Neuronal stem cell (in vitro differentiated cells): ENCODE data around the gene RNGTT.
"Not testable (repeated sequence)": the region's sequence is repeated elsewhere in the genome, so short reads cannot be mapped to it uniquely, and the experiment has no call there.

Experiments
- DNase-seq: peaks from one replicate; pipeline ENCODE4 v3.0.0-alpha.2; 2013; ENCODE audit warnings: low spot score
- H2AFZ ChIP-seq: one replicate; pipeline ENCODE4 v1.6.1; 2013; ENCODE audit warnings: mild to moderate bottlenecking, low read length, inconsistent platforms
- H2AK5ac ChIP-seq: 2 replicates; pipeline ENCODE4 v1.6.1; 2013; ENCODE audit warnings: low read depth, mild to moderate bottlenecking, inconsistent platforms, low read length, moderate library complexity, mixed read lengths
- H2BK120ac ChIP-seq: 2 replicates; pipeline ENCODE4 v1.6.1; 2013; ENCODE audit warnings: low read depth, mild to moderate bottlenecking, inconsistent platforms, low read length, moderate library complexity, mixed read lengths
- H2BK12ac ChIP-seq: one replicate; pipeline ENCODE4 v1.6.1; 2013; ENCODE audit warnings: low read length, inconsistent platforms
- H2BK15ac ChIP-seq: 2 replicates; pipeline ENCODE4 v1.6.1; 2013; ENCODE audit warnings: mild to moderate bottlenecking, low read length, inconsistent platforms, mixed read lengths
- H2BK5ac ChIP-seq: one replicate; pipeline ENCODE4 v1.6.1; 2013; ENCODE audit warnings: inconsistent platforms, mild to moderate bottlenecking, low read length, moderate library complexity
- H3K14ac ChIP-seq: one replicate; pipeline ENCODE4 v1.6.1; 2013; ENCODE audit warnings: low read length, inconsistent platforms
- H3K18ac ChIP-seq: 2 replicates; pipeline ENCODE4 v1.6.1; 2013; ENCODE audit warnings: low read length, inconsistent platforms
- H3K23ac ChIP-seq: 2 replicates; pipeline ENCODE4 v1.6.1; 2013; ENCODE audit warnings: low read depth, mild to moderate bottlenecking, mixed read lengths, low read length, inconsistent platforms; ENCODE audit not compliant: poor library complexity
- H3K27ac ChIP-seq: replicated peaks from 3 replicates; pipeline ENCODE4 v1.5.1; 2013; ENCODE audit warnings: low read length, inconsistent platforms
- H3K27me3 ChIP-seq, 3 experiments: 2 replicates each; pipeline ENCODE4 v1.6.1; 2013; ENCODE audit warnings: low read length in 3 of 3, mild to moderate bottlenecking in 2 of 3, inconsistent platforms in 1 of 3, low read depth in 1 of 3, mixed read lengths in 1 of 3, moderate library complexity in 1 of 3; ENCODE audit not compliant: control insufficient read depth in 3 of 3, insufficient read depth in 3 of 3
- H3K36me3 ChIP-seq, 2 donors: replicated peaks in 1 of 2; 2 replicates each; pipeline ENCODE4 v1.6.1; 2013; ENCODE audit warnings: low read length in 2 of 2; ENCODE audit not compliant: control insufficient read depth in 2 of 2, insufficient read depth in 2 of 2
- H3K4ac ChIP-seq: 2 replicates; pipeline ENCODE4 v1.6.1; 2013; ENCODE audit warnings: inconsistent platforms, mild to moderate bottlenecking, low read length, moderate library complexity
- H3K4me1 ChIP-seq, 2 donors: 1 replicate in 1 of 2; 2 replicates in 1 of 2; pipeline ENCODE4 v1.6.1; 2013; ENCODE audit warnings: low read length in 2 of 2, low read depth in 1 of 2; ENCODE audit not compliant: control insufficient read depth in 2 of 2, insufficient read depth in 1 of 2
- H3K4me2 ChIP-seq: one replicate; pipeline ENCODE4 v1.6.1; 2013; ENCODE audit warnings: mild to moderate bottlenecking, low read length, inconsistent platforms; ENCODE audit not compliant: insufficient read depth, poor library complexity, severe bottlenecking
- H3K4me3 ChIP-seq, 2 donors: 2 replicates each; pipeline ENCODE4 v1.5.1; 2013; ENCODE audit warnings: low read length in 2 of 2, mild to moderate bottlenecking in 2 of 2, inconsistent platforms in 1 of 2, moderate library complexity in 1 of 2
- H3K79me1 ChIP-seq: one replicate; pipeline ENCODE4 v1.6.1; 2013; ENCODE audit warnings: low read depth, mild to moderate bottlenecking, inconsistent platforms, low read length, moderate library complexity
- H3K9ac ChIP-seq: one replicate; pipeline ENCODE4 v1.6.1; 2013; ENCODE audit warnings: mild to moderate bottlenecking, low read depth, low read length, inconsistent platforms; ENCODE audit not compliant: poor library complexity
- H3K9me3 ChIP-seq, 2 donors: replicated peaks in 1 of 2; 2 replicates each; pipeline versions ENCODE3 to v1.6.1; 2013; ENCODE audit warnings: low read length in 2 of 2, mild to moderate bottlenecking in 2 of 2, inconsistent platforms in 1 of 2, low read depth in 1 of 2, mixed read lengths in 1 of 2, moderate library complexity in 1 of 2; ENCODE audit not compliant: control insufficient read depth in 2 of 2, insufficient read depth in 1 of 2
- H4K8ac ChIP-seq: one replicate; pipeline ENCODE4 v1.6.1; 2013; ENCODE audit warnings: low read depth, mild to moderate bottlenecking, inconsistent platforms, low read length, moderate library complexity
- H4K91ac ChIP-seq: one replicate; pipeline ENCODE4 v1.6.1; 2013; ENCODE audit warnings: low read length, low read depth, mild to moderate bottlenecking, inconsistent platforms; ENCODE audit not compliant: poor library complexity
- WGBS, 2 donors: extraction: QIAGEN DNeasy Blood & Tissue Kit; methylation state at CpG; one replicate each; pipeline ENCODE4 v1.1.7; 2013; ENCODE audit warnings: missing lambda C conversion rate in 2 of 2, mixed read lengths in 1 of 2; ENCODE audit not compliant: insufficient read length in 2 of 2, insufficient replicate concordance in 1 of 2; ENCODE audit errors: extremely low coverage in 2 of 2; 5-methylcytosine and 5-hydroxymethylcytosine counted together

RNGTT gene

GRCh38 chr6:88725111-88725975 lies 238.1 kb downstream of the RNGTT start:
- Histone ChIP-seq H3K9me3 (no peaks in the 10 kb centered on the region), H3K79me1 (no peaks in the 10 kb centered on the region), H3K4me3 (no peak overlapping the region), H4K8ac (no peak overlapping the region), H2BK15ac (no peak overlapping the region), H4K91ac (no peak overlapping the region), H3K4ac (no peak overlapping the region), H2AFZ (no peak overlapping the region), H3K18ac (no peak overlapping the region), H3K27me3 (no peaks in the 10 kb centered on the region), H3K9ac (no peak overlapping the region), H3K4me2 (no peak overlapping the region), H2BK12ac (no peak overlapping the region), H3K4me1 (peaks cover 0 to 1% of the 10 kb centered on the region in 2 donors), H2BK120ac (no peak overlapping the region), H3K27ac (no peak overlapping the region), H3K14ac (no peak overlapping the region), H2BK5ac (no peak overlapping the region), H3K36me3 (no peaks in the 10 kb centered on the region), H2AK5ac (no peak overlapping the region), H3K23ac (no peak overlapping the region)
- WGBS, 2 donors, result no CpG with 5 or more reads among the region's 13 CpGs
- no peak for DNase-seq

GRCh38 chr6:88722686-88723085 lies 240.7 kb downstream of the RNGTT start:
- H3K4ac ChIP-seq, result no peak overlapping the region
- H2AFZ ChIP-seq, result no peak overlapping the region
- H3K23ac ChIP-seq, result no peak overlapping the region
- no peaks in the 10 kb centered on the region for H3K27me3 ChIP-seq
- H3K18ac ChIP-seq, result no peak overlapping the region
- H2BK5ac ChIP-seq, result no peak overlapping the region
- no peak overlapping the region for H4K91ac ChIP-seq
- H3K4me1 ChIP-seq, result peaks cover 0 to 1% of the 10 kb centered on the region in 2 donors
- H2AK5ac ChIP-seq, result no peak overlapping the region
- no peak overlapping the region for H3K14ac ChIP-seq
- no peak overlapping the region for H2BK12ac ChIP-seq
- no peak overlapping the region for H3K4me3 ChIP-seq
- no peak overlapping the region for H3K27ac ChIP-seq
- DNase-seq, result no peak
- no CpG with 5 or more reads among the region's 3 CpGs for WGBS, 2 donors
- no peak overlapping the region for H2BK15ac ChIP-seq
- H3K9me3 ChIP-seq, result no peaks in the 10 kb centered on the region
- H3K4me2 ChIP-seq, result no peak overlapping the region
- no peaks in the 10 kb centered on the region for H3K79me1 ChIP-seq
- H3K9ac ChIP-seq, result no peak overlapping the region
- H3K36me3 ChIP-seq, result no peaks in the 10 kb centered on the region
- H4K8ac ChIP-seq, result no peak overlapping the region
- H2BK120ac ChIP-seq, result no peak overlapping the region

- H3K36me3 ChIP-seq, H4K91ac ChIP-seq, H3K4me1 ChIP-seq, H3K79me1 ChIP-seq, H3K18ac ChIP-seq, H2AK5ac ChIP-seq, H2AFZ ChIP-seq, H4K8ac ChIP-seq, DNase-seq, H2BK120ac ChIP-seq, H2BK15ac ChIP-seq, H2BK12ac ChIP-seq, H2BK5ac ChIP-seq, H3K4ac ChIP-seq, H3K9me3 ChIP-seq, H3K4me2 ChIP-seq, H3K27ac ChIP-seq, H3K14ac ChIP-seq, H3K4me3 ChIP-seq, H3K27me3 ChIP-seq, H3K9ac ChIP-seq, H3K23ac ChIP-seq: not testable (repeated sequence)
- no CpG with 5 or more reads among the region's 1 CpG for WGBS, 2 donors
These were observed 247.0 kb downstream of the RNGTT start for GRCh38 chr6:88716399-88716798.

GRCh38 chr6:88712243-88712936 lies 251.0 kb downstream of the RNGTT start:
- no peak overlapping the region for H3K4ac ChIP-seq
- no peak overlapping the region for H3K4me2 ChIP-seq
- H3K23ac ChIP-seq, result no peak overlapping the region
- no peak overlapping the region for H2BK5ac ChIP-seq
- H3K14ac ChIP-seq, result no peak overlapping the region
- H3K27ac ChIP-seq, result no peak overlapping the region
- no peaks in the 10 kb centered on the region for H3K79me1 ChIP-seq
- H3K9me3 ChIP-seq, result no peaks in the 10 kb centered on the region
- H2AFZ ChIP-seq, result no peak overlapping the region
- H3K18ac ChIP-seq, result no peak overlapping the region
- no peak overlapping the region for H2BK12ac ChIP-seq
- H3K36me3 ChIP-seq, result no peaks in the 10 kb centered on the region
- no peak overlapping the region for H2BK120ac ChIP-seq
- no peak overlapping the region for H3K9ac ChIP-seq
- H4K91ac ChIP-seq, result no peak overlapping the region
- WGBS, 2 donors, result no CpG with 5 or more reads among the region's 3 CpGs
- H2BK15ac ChIP-seq, result no peak overlapping the region
- H3K27me3 ChIP-seq, result no peaks in the 10 kb centered on the region
- H3K4me1 ChIP-seq, result peaks cover 0 to 4% of the 10 kb centered on the region in 2 donors
- no peak for DNase-seq
- H4K8ac ChIP-seq, result no peak overlapping the region
- no peak overlapping the region for H3K4me3 ChIP-seq
- no peak overlapping the region for H2AK5ac ChIP-seq
